Stimulated activated CD8-positive, alpha-beta memory T cell treated with anti-CD3 and anti-CD28 coated beads, Interleukin-2, amount 100 ng/mL, for 48 hours (primary cell): ENCODE data around the gene OSBPL8.
A peak's percentile ranks its signal among the peaks of the same experiment; 100 is the strongest.
"Not testable (repeated sequence)": the region's sequence is repeated elsewhere in the genome, so short reads cannot be mapped to it uniquely, and the experiment has no call there.

Experiments
- DNase-seq, 2 donors: peaks; one replicate each; pipeline ENCODE4 v3.0.0-alpha.2; 2020; ENCODE audit warnings: low read depth in 2 of 2

The OSBPL8 gene

GRCh38 chr12:76364131-76364530 lies 195.4 kb downstream of the OSBPL8 start:
- DNase-seq, result not testable (repeated sequence)

GRCh38 chr12:76360316-76360715 lies 199.3 kb downstream of the OSBPL8 start:
- no peak for DNase-seq

GRCh38 chr12:76356071-76356470 lies 203.5 kb downstream of the OSBPL8 start:
- DNase-seq, result no peak

GRCh38 chr12:76348079-76348901 lies 211.3 kb downstream of the OSBPL8 start, which contains the start of gene BBS10:
Gene BBS10 (minus strand): TSS chr12:76348415. CDS start chr12:76348358, 57 bp downstream.
- peak; percentile 76 to 79 for DNase-seq

- DNase-seq, result peak in 1 of 2 donors; percentile 3
These were observed 212.7 kb downstream of the OSBPL8 start for GRCh38 chr12:76346798-76347420.

- DNase-seq, result no peak
These were observed 213.3 kb downstream of the OSBPL8 start for GRCh38 chr12:76346236-76346635.

- DNase-seq, result no peak
These were observed 214.0 kb downstream of the OSBPL8 start for GRCh38 chr12:76345569-76345968.

- DNase-seq, result no peak
These were observed 218.0 kb downstream of the OSBPL8 start for GRCh38 chr12:76341436-76342030.

- DNase-seq, result no peak
These were observed 218.7 kb downstream of the OSBPL8 start for GRCh38 chr12:76340680-76341435.

- no peak for DNase-seq
These were observed 222.0 kb downstream of the OSBPL8 start for GRCh38 chr12:76337583-76337982.

- DNase-seq, result no peak
These were observed 227.0 kb downstream of the OSBPL8 start for GRCh38 chr12:76332606-76333005.

GRCh38 chr12:76329606-76330005 lies 230.0 kb downstream of the OSBPL8 start:
- DNase-seq, result no peak

- no peak for DNase-seq
These were observed 230.4 kb downstream of the OSBPL8 start for GRCh38 chr12:76329159-76329558.

- not testable (repeated sequence) for DNase-seq
These were observed 239.8 kb downstream of the OSBPL8 start for GRCh38 chr12:76319595-76320319.

GRCh38 chr12:76318773-76319594 lies 240.6 kb downstream of the OSBPL8 start:
- no peak for DNase-seq

- DNase-seq, result no peak
These were observed 241.6 kb downstream of the OSBPL8 start for GRCh38 chr12:76317976-76318375.

GRCh38 chr12:76316468-76316867 lies 243.1 kb downstream of the OSBPL8 start:
- DNase-seq, result no peak

GRCh38 chr12:76313299-76313698 lies 246.3 kb downstream of the OSBPL8 start:
- DNase-seq, result no peak

GRCh38 chr12:76312315-76312714 lies 247.3 kb downstream of the OSBPL8 start:
- DNase-seq, result no peak

- no peak for DNase-seq
These were observed 247.8 kb downstream of the OSBPL8 start for GRCh38 chr12:76311796-76312195.
